Mesenchymal stem cell (in vitro differentiated cells and primary cell): ENCODE results near the gene GPR158.

Experiments used
- DNase-seq: peaks from one replicate; pipeline ENCODE4 v3.0.0-alpha.2; 2013
- H2AFZ ChIP-seq: one replicate; pipeline ENCODE4 v1.6.1; 2013; ENCODE audit warnings: low read depth, mild to moderate bottlenecking, control low read depth, inconsistent platforms, low read length, moderate library complexity
- H2AK5ac ChIP-seq: 2 replicates; pipeline ENCODE4 v1.6.1; 2013; ENCODE audit warnings: low read length, moderate library complexity, mild to moderate bottlenecking, inconsistent platforms; ENCODE audit not compliant: severe bottlenecking
- H2BK120ac ChIP-seq: one replicate; pipeline ENCODE4 v1.6.1; 2013; ENCODE audit warnings: low read depth, mild to moderate bottlenecking, inconsistent platforms, low read length, moderate library complexity
- H2BK12ac ChIP-seq, 2 experiments: one replicate each; pipeline ENCODE4 v1.6.1; 2013; ENCODE audit warnings: inconsistent platforms in 2 of 2, low read length in 2 of 2, mild to moderate bottlenecking in 2 of 2, moderate library complexity in 2 of 2, control low read depth in 1 of 2
- H2BK15ac ChIP-seq: one replicate; pipeline ENCODE4 v1.6.1; 2013; ENCODE audit warnings: mild to moderate bottlenecking, low read depth, inconsistent platforms; ENCODE audit not compliant: poor library complexity, severe bottlenecking
- H2BK5ac ChIP-seq: 2 replicates; pipeline ENCODE4 v1.6.1; 2013; ENCODE audit warnings: low read depth, mild to moderate bottlenecking, low read length, control low read depth, inconsistent platforms; ENCODE audit not compliant: poor library complexity, severe bottlenecking
- H3K14ac ChIP-seq, 2 experiments: one replicate each; pipeline ENCODE4 v1.6.1; 2013; ENCODE audit warnings: inconsistent platforms in 2 of 2, low read length in 2 of 2, control low read depth in 1 of 2, mild to moderate bottlenecking in 1 of 2, moderate library complexity in 1 of 2
- H3K18ac ChIP-seq, 2 experiments: one replicate each; pipeline ENCODE4 v1.6.1; 2013; ENCODE audit warnings: inconsistent platforms in 2 of 2, low read length in 2 of 2, control low read depth in 1 of 2, low read depth in 1 of 2, mild to moderate bottlenecking in 1 of 2
- H3K23ac ChIP-seq, 2 experiments: one replicate each; pipeline ENCODE4 v1.6.1; 2013; ENCODE audit warnings: inconsistent platforms in 2 of 2, low read length in 2 of 2, mild to moderate bottlenecking in 2 of 2, moderate library complexity in 2 of 2, control low read depth in 1 of 2
- H3K27ac ChIP-seq: 2 replicates; pipeline ENCODE4 v1.5.1; 2013; ENCODE audit warnings: mild to moderate bottlenecking, moderate library complexity, low read length, control low read depth, inconsistent platforms; ENCODE audit not compliant: poor library complexity, severe bottlenecking
- H3K27me3 ChIP-seq, 2 experiments: 2 replicates each; pipeline versions ENCODE4 v1.6.1 to v1.7.0; 2013; ENCODE audit warnings: low read length in 2 of 2, mild to moderate bottlenecking in 2 of 2, moderate library complexity in 2 of 2, control low read depth in 1 of 2, inconsistent platforms in 1 of 2; ENCODE audit not compliant: control insufficient read depth in 1 of 2, insufficient read depth in 1 of 2
- H3K36me3 ChIP-seq, 2 experiments: 2 replicates each; pipeline versions ENCODE4 v1.6.1 to v1.7.0; 2013; ENCODE audit warnings: low read length in 2 of 2, control low read depth in 1 of 2, inconsistent platforms in 1 of 2, low read depth in 1 of 2, mild to moderate bottlenecking in 1 of 2; ENCODE audit not compliant: insufficient read depth in 2 of 2, control insufficient read depth in 1 of 2
- H3K4ac ChIP-seq, 2 experiments: one replicate each; pipeline ENCODE4 v1.6.1; 2013; ENCODE audit warnings: inconsistent platforms in 2 of 2, low read length in 2 of 2, mild to moderate bottlenecking in 2 of 2, moderate library complexity in 2 of 2, control low read depth in 1 of 2, low read depth in 1 of 2
- H3K4me1 ChIP-seq: 2 replicates; pipeline ENCODE4 v1.6.1; 2013; ENCODE audit warnings: low read depth, low read length, control low read depth; ENCODE audit not compliant: control insufficient read depth, insufficient read depth
- H3K4me2 ChIP-seq: 2 replicates; pipeline ENCODE4 v1.6.1; 2013; ENCODE audit warnings: low read length, mild to moderate bottlenecking, inconsistent platforms; ENCODE audit not compliant: poor library complexity, severe bottlenecking
- H3K4me3 ChIP-seq, 2 experiments: 2 replicates each; pipeline versions ENCODE4 v1.5.1 to v1.7.0; 2013; ENCODE audit warnings: low read length in 2 of 2, mild to moderate bottlenecking in 2 of 2, control low read depth in 1 of 2, low read depth in 1 of 2; ENCODE audit not compliant: insufficient read depth in 1 of 2
- H3K79me1 ChIP-seq: replicated peaks from 2 replicates; pipeline ENCODE4 v1.6.1; 2013; ENCODE audit warnings: mild to moderate bottlenecking, control low read depth, low read length, inconsistent platforms; ENCODE audit not compliant: poor library complexity, severe bottlenecking
- H3K9ac ChIP-seq: 2 replicates; pipeline ENCODE4 v1.7.0; 2013; ENCODE audit warnings: mild to moderate bottlenecking, low read length, moderate library complexity
- H3K9me3 ChIP-seq: 2 replicates; pipeline ENCODE4 v1.7.0; 2013; ENCODE audit warnings: mild to moderate bottlenecking, low read length; ENCODE audit not compliant: control insufficient read depth
- H4K8ac ChIP-seq: one replicate; pipeline ENCODE4 v1.6.1; 2013; ENCODE audit warnings: inconsistent platforms, mild to moderate bottlenecking, low read length, moderate library complexity
- H4K91ac ChIP-seq: one replicate; pipeline ENCODE4 v1.6.1; 2013; ENCODE audit warnings: mild to moderate bottlenecking, low read length, inconsistent platforms
- WGBS: methylation state at CpG from one replicate; pipeline ENCODE4 v1.1.7; 2013; ENCODE audit warnings: mixed read lengths; 5-methylcytosine and 5-hydroxymethylcytosine counted together

Gene GPR158

GRCh38 chr10:25457552-25457951 is 282.8 kb downstream of the GPR158 start:
- H4K8ac ChIP-seq = no peak overlapping the region
- H3K9ac ChIP-seq = no peak overlapping the region
- H3K36me3 ChIP-seq = no peaks in the 10 kb centered on the region
- no peak overlapping the region for H3K14ac ChIP-seq
- H3K4me3 ChIP-seq = no peak overlapping the region
- no peak overlapping the region for H2AFZ ChIP-seq
- H2BK12ac ChIP-seq = no peak overlapping the region
- no peak overlapping the region for H4K91ac ChIP-seq
- no peak overlapping the region for H2BK120ac ChIP-seq
- no peak overlapping the region for H2BK5ac ChIP-seq
- no peak for DNase-seq
- no peak overlapping the region for H3K4me2 ChIP-seq
- H3K18ac ChIP-seq = no peak overlapping the region
- no peak overlapping the region for H3K4ac ChIP-seq
- no peaks in the 10 kb centered on the region for H3K79me1 ChIP-seq
- 89% methylated on average over 2 of the region's 2 CpGs for WGBS
- H3K27ac ChIP-seq = no peak overlapping the region
- no peak overlapping the region for H2AK5ac ChIP-seq
- no peak overlapping the region for H2BK15ac ChIP-seq
- no peak overlapping the region for H3K23ac ChIP-seq
- no peaks in the 10 kb centered on the region for H3K27me3 ChIP-seq
- no peaks in the 10 kb centered on the region for H3K4me1 ChIP-seq
- peaks cover 7% of the 10 kb centered on the region for H3K9me3 ChIP-seq

GRCh38 chr10:25465582-25466372 is 291.0 kb downstream of the GPR158 start:
- no peak for DNase-seq
- Histone ChIP-seq H2AK5ac (no peak overlapping the region), H3K4me3 (peak overlapping the region in 1 of 2 experiments; percentile 41), H3K27ac (no peak overlapping the region), H3K18ac (no peak overlapping the region), H3K4ac (no peak overlapping the region), H3K14ac (no peak overlapping the region), H3K4me2 (no peak overlapping the region), H3K79me1 (no peaks in the 10 kb centered on the region), H3K27me3 (no peaks in the 10 kb centered on the region), H3K4me1 (no peaks in the 10 kb centered on the region), H2BK120ac (no peak overlapping the region), H3K9me3 (peaks cover 4% of the 10 kb centered on the region), H3K9ac (peak overlapping the region; percentile 5), H2AFZ (no peak overlapping the region), H2BK12ac (no peak overlapping the region), H3K36me3 (no peaks in the 10 kb centered on the region), H3K23ac (no peak overlapping the region), H4K8ac (no peak overlapping the region), H2BK15ac (no peak overlapping the region), H2BK5ac (no peak overlapping the region), H4K91ac (no peak overlapping the region)
- 90% methylated on average over 19 of the region's 20 CpGs for WGBS

- Histone ChIP-seq H2BK12ac (no peak overlapping the region), H3K79me1 (no peaks in the 10 kb centered on the region), H3K4me2 (no peak overlapping the region), H2AFZ (no peak overlapping the region), H3K27ac (no peak overlapping the region), H4K8ac (no peak overlapping the region), H2AK5ac (no peak overlapping the region), H3K27me3 (no peaks in the 10 kb centered on the region), H2BK15ac (no peak overlapping the region), H2BK5ac (no peak overlapping the region), H3K18ac (no peak overlapping the region), H3K4me3 (no peak overlapping the region), H4K91ac (no peak overlapping the region), H3K9me3 (peaks cover 4% of the 10 kb centered on the region), H3K23ac (no peak overlapping the region), H3K14ac (no peak overlapping the region), H3K4me1 (no peaks in the 10 kb centered on the region), H3K9ac (no peak overlapping the region), H3K4ac (no peak overlapping the region), H2BK120ac (no peak overlapping the region), H3K36me3 (no peaks in the 10 kb centered on the region)
- 72% methylated on average over 8 of the region's 8 CpGs for WGBS
- DNase-seq = no peak
These were observed 293.1 kb downstream of the GPR158 start for GRCh38 chr10:25467881-25468280.

- Histone ChIP-seq H4K91ac (no peak overlapping the region), H4K8ac (no peak overlapping the region), H3K4me3 (no peak overlapping the region), H3K9me3 (peaks cover 6% of the 10 kb centered on the region), H3K36me3 (no peaks in the 10 kb centered on the region), H3K23ac (no peak overlapping the region), H3K27ac (no peak overlapping the region), H3K79me1 (no peaks in the 10 kb centered on the region), H2AFZ (no peak overlapping the region), H2AK5ac (no peak overlapping the region), H3K18ac (no peak overlapping the region), H2BK15ac (no peak overlapping the region), H3K4me2 (no peak overlapping the region), H3K4ac (no peak overlapping the region), H3K9ac (no peak overlapping the region), H2BK120ac (no peak overlapping the region), H3K4me1 (no peaks in the 10 kb centered on the region), H2BK5ac (no peak overlapping the region), H3K14ac (no peak overlapping the region), H2BK12ac (no peak overlapping the region), H3K27me3 (no peaks in the 10 kb centered on the region)
- DNase-seq = no peak
- WGBS = no CpG with 5 or more reads among the region's 3 CpGs
These were observed 306.7 kb downstream of the GPR158 start for GRCh38 chr10:25481467-25481866.
